Mesendoderm (in vitro differentiated cells): ENCODE results near the gene HCFC1R1.
A peak's percentile ranks its signal among the peaks of the same experiment; 100 is the strongest.

Experiments used
- DNase-seq: peaks from one replicate; pipeline ENCODE4 v3.0.0; 2013
- H2AK5ac ChIP-seq: 2 replicates; pipeline ENCODE4 v1.6.1; 2013; ENCODE audit warnings: low read length, inconsistent platforms
- H2BK120ac ChIP-seq: 2 replicates; pipeline ENCODE4 v1.6.1; 2013; ENCODE audit warnings: low read depth, mild to moderate bottlenecking, low read length, moderate library complexity, mixed read lengths
- H2BK15ac ChIP-seq: replicated peaks from 2 replicates; pipeline ENCODE4 v1.6.1; 2013; ENCODE audit warnings: low read depth, mild to moderate bottlenecking, moderate library complexity
- H2BK5ac ChIP-seq: 2 replicates; pipeline ENCODE4 v1.6.1; 2013; ENCODE audit warnings: low read length, inconsistent platforms
- H3K18ac ChIP-seq: 2 replicates; pipeline ENCODE4 v1.6.1; 2013; ENCODE audit warnings: mild to moderate bottlenecking, low read length, mixed read lengths
- H3K23ac ChIP-seq: one replicate; pipeline ENCODE4 v1.6.1; 2013; ENCODE audit warnings: low read length
- H3K27ac ChIP-seq: 2 replicates; pipeline ENCODE4 v1.5.1; 2013; ENCODE audit warnings: low read depth, mild to moderate bottlenecking, inconsistent platforms, low read length, moderate library complexity
- H3K27me3 ChIP-seq: 2 replicates; pipeline ENCODE4 v1.6.1; 2013; ENCODE audit warnings: low read length, control low read depth, mild to moderate bottlenecking, inconsistent platforms; ENCODE audit not compliant: insufficient read depth, poor library complexity
- H3K36me3 ChIP-seq: 2 replicates; pipeline ENCODE4 v1.6.1; 2013; ENCODE audit warnings: low read length, inconsistent platforms; ENCODE audit not compliant: control insufficient read depth, insufficient read depth
- H3K4ac ChIP-seq: one replicate; pipeline ENCODE4 v1.6.1; 2013; ENCODE audit warnings: low read depth, mild to moderate bottlenecking, low read length, moderate library complexity
- H3K4me1 ChIP-seq: 2 replicates; pipeline ENCODE4 v1.6.1; 2013; ENCODE audit warnings: low read depth, low read length, inconsistent platforms; ENCODE audit not compliant: control insufficient read depth
- H3K4me2 ChIP-seq: 2 replicates; pipeline ENCODE4 v1.6.1; 2013; ENCODE audit warnings: low read length
- H3K4me3 ChIP-seq: 2 replicates; pipeline ENCODE4 v1.5.1; 2013; ENCODE audit warnings: mild to moderate bottlenecking, low read length
- H3K56ac ChIP-seq: one replicate; pipeline ENCODE4 v1.6.1; 2013; ENCODE audit warnings: low read length
- H3K79me1 ChIP-seq: 2 replicates; pipeline ENCODE4 v1.6.1; 2013; ENCODE audit warnings: low read length, inconsistent platforms
- H3K79me2 ChIP-seq: 2 replicates; pipeline ENCODE4 v1.6.1; 2013; ENCODE audit warnings: mild to moderate bottlenecking, low read length; ENCODE audit not compliant: control insufficient read depth, insufficient read depth
- H3K9ac ChIP-seq: 2 replicates; pipeline ENCODE4 v1.6.1; 2013; ENCODE audit warnings: low read length, inconsistent platforms
- H4K5ac ChIP-seq: one replicate; pipeline ENCODE4 v1.6.1; 2013; ENCODE audit warnings: low read length
- H4K8ac ChIP-seq: one replicate; pipeline ENCODE4 v1.6.1; 2013; ENCODE audit warnings: low read depth, mild to moderate bottlenecking, control low read depth, low read length, moderate library complexity
- WGBS: extraction: QIAGEN DNeasy Blood & Tissue Kit; methylation state at CpG from one replicate; pipeline ENCODE4 v1.1.7; 2013; ENCODE audit warnings: low lambda C conversion rate, missing lambda C conversion rate; ENCODE audit not compliant: insufficient coverage; ENCODE audit errors: extremely low coverage; 5-methylcytosine and 5-hydroxymethylcytosine counted together

HCFC1R1 gene

DNA sequence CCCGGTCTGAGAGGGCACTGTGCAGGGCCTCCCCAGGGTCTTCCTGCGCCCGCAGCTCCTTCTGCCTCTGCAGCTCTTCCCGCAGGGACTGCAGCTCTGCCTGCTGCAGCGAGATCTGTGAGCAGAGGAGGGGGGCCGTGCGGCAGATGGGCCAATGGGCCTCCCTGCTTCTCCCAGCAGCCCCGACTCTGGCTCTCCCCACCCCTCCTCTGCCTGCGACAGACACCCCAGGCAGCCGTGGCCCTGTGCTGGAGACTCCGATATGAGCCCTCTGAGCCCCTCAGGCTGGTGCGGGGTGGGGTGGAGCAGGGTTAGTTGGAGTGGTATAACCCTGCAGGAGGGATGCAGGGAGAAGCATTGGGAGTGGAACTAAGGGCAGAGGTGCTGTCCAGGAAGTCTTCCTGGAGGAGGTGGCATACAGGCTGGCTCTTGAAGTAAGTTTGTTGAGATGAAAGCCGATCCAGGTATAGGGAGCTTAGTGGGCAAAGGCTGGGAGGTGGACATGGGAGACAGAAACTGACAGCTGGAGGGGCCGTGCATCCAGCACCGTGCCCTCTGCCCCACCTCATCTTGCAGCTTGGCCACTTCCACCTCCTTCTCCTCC lies 5.1 kb upstream of the HCFC1R1 start:
- Histone ChIP-seq H3K36me3 (peaks cover 8% of the 10 kb centered on the region), H3K27me3 (no peaks in the 10 kb centered on the region), H3K56ac (no peak overlapping the region), H3K4me1 (no peaks in the 10 kb centered on the region), H3K79me2 (no peaks in the 10 kb centered on the region), H3K9ac (peak overlapping the region; percentile 15), H3K4me3 (no peak overlapping the region), H2BK120ac (no peak overlapping the region), H3K23ac (no peak overlapping the region), H3K18ac (no peak overlapping the region), H3K79me1 (no peaks in the 10 kb centered on the region), H4K8ac (no peak overlapping the region), H4K5ac (no peak overlapping the region), H3K27ac (no peak overlapping the region), H2BK5ac (no peak overlapping the region), H3K4ac (no peak overlapping the region), H2BK15ac (no peak overlapping the region), H2AK5ac (no peak overlapping the region), H3K4me2 (no peak overlapping the region)
- no peak for DNase-seq
- no CpG with 5 or more reads among the region's 15 CpGs for WGBS

DNA sequence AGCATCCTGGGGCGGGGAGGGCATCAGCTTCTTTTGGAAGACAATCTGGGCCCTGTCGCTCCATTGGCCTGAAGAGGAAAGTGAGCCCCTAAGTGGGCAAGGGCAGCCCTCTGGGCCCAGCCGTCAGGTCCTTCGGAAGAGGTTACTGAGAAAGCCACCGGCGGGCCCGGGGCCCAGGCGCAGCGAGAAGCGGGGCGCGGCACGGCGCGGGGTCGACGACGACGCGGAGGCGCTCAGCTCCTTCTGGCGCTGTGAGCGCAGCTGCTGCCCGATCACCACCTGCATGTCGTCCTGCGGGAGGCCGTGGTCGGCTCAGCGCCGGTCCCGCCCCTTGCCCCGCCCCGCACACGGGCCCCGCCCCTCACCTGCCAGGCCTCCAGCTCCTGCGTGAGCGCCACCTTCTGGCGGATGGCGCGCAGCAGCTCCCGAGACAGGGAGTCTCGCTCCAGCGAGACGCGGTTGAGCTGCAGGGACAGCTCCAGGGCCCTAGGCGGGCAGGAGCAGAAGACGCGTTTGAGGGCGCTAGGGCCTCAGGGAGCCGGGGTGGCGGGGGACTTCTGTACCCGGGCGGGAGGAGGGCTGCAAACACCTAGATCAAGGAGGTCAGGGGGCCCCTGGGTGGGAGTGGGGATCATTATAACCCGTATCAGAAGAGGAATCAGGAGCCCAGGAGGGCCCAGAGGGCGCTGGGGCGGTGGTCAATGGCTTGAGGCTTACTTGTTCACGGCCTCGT lies 4.4 kb upstream of the HCFC1R1 start:
- H3K27ac ChIP-seq: no peak overlapping the region
- no peaks in the 10 kb centered on the region for H3K79me2 ChIP-seq
- WGBS: no CpG with 5 or more reads among the region's 58 CpGs
- no peak overlapping the region for H4K8ac ChIP-seq
- peaks cover under 1% of the 10 kb centered on the region for H3K79me1 ChIP-seq
- H3K18ac ChIP-seq: no peak overlapping the region
- H3K27me3 ChIP-seq: no peaks in the 10 kb centered on the region
- peak overlapping the region; percentile 64 for H3K56ac ChIP-seq
- peaks cover 1% of the 10 kb centered on the region for H3K4me1 ChIP-seq
- H2BK120ac ChIP-seq: no peak overlapping the region
- peaks cover 8% of the 10 kb centered on the region for H3K36me3 ChIP-seq
- no peak overlapping the region for H2BK5ac ChIP-seq
- H4K5ac ChIP-seq: no peak overlapping the region
- H3K23ac ChIP-seq: no peak overlapping the region
- DNase-seq: peak; percentile 93
- peak overlapping the region; percentile 31 for H3K4me2 ChIP-seq
- no peak overlapping the region for H2AK5ac ChIP-seq
- no peak overlapping the region for H2BK15ac ChIP-seq
- H3K4ac ChIP-seq: no peak overlapping the region
- H3K4me3 ChIP-seq: no peak overlapping the region
- peak overlapping the region; percentile 47 for H3K9ac ChIP-seq

DNA sequence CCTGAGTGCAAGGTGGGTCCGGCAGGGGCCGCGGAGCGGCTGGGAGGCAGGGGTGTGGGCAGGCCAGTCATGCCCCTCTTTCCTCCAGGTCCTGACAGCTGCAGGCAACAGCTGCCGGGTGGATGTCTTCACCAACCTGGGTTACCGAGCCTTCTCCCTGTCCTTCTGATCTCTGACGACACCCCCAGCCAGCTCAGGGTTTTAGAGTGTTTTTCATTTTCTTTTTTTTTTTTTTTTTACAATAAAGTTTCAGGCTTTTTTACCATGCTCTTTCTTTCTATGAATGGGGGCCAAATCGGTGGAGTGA lies 3.7 kb upstream of the HCFC1R1 start:
- no peak overlapping the region for H4K8ac ChIP-seq
- H3K18ac ChIP-seq: no peak overlapping the region
- no CpG with 5 or more reads among the region's 8 CpGs for WGBS

DNA sequence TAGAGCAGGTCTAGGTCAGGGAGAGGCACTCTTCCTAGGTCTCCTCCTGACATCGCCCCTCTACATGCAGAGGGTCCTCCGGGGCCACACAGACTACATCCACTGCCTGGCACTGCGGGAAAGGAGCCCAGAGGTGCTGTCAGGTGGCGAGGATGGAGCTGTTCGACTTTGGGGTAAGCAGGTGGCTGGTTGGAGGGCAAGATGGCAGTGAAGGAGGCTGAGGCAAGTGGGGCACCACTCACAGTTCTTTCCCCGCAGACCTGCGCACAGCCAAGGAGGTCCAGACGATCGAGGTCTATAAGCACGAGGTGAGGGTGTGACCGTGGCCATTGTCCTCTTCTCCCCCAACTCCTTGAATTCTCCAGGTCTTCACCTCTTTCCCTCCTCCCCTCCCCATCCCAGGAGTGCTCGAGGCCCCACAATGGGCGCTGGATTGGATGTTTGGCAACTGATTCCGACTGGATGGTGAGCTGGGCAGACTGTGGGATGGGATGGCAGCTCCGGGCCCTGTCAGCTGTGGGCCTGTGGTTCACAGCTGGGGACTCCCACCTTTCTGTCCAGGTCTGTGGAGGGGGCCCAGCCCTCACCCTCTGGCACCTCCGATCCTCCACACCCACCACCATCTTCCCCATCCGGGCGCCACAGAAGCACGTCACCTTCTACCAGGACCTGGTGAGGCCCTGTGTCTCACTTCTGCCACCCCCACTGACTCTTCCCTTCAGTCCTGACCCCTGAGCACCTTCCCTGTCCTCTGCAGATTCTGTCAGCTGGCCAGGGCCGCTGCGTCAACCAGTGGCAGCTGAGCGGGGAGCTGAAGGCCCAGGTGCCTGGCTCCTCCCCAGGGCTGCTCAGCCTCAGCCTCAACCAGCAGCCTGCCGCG lies 3.1 kb upstream of the HCFC1R1 start:
- Histone ChIP-seq H3K56ac (no peak overlapping the region), H4K8ac (no peak overlapping the region), H3K23ac (no peak overlapping the region), H2AK5ac (no peak overlapping the region), H2BK120ac (no peak overlapping the region), H3K36me3 (peaks cover 8% of the 10 kb centered on the region), H2BK15ac (no peak overlapping the region), H3K27ac (no peak overlapping the region), H3K9ac (no peak overlapping the region), H3K27me3 (no peaks in the 10 kb centered on the region), H3K79me1 (peaks cover 5% of the 10 kb centered on the region), H3K4ac (no peak overlapping the region), H3K4me2 (no peak overlapping the region), H4K5ac (no peak overlapping the region), H3K18ac (no peak overlapping the region), H3K79me2 (no peaks in the 10 kb centered on the region), H2BK5ac (no peak overlapping the region), H3K4me1 (peaks cover 11% of the 10 kb centered on the region), H3K4me3 (no peak overlapping the region)
- no peak for DNase-seq
- WGBS: no CpG with 5 or more reads among the region's 24 CpGs

More for the DNA sequence above, 3.7 kb upstream of the HCFC1R1 start:
- Histone ChIP-seq H2AK5ac (no peak overlapping the region), H2BK15ac (no peak overlapping the region), H3K36me3 (peaks cover 8% of the 10 kb centered on the region), H2BK120ac (no peak overlapping the region), H2BK5ac (no peak overlapping the region), H3K4me2 (no peak overlapping the region), H3K23ac (no peak overlapping the region), H3K4me3 (no peak overlapping the region), H4K5ac (no peak overlapping the region), H3K4ac (no peak overlapping the region), H3K4me1 (peaks cover 8% of the 10 kb centered on the region), H3K9ac (no peak overlapping the region), H3K27me3 (no peaks in the 10 kb centered on the region), H3K27ac (no peak overlapping the region), H3K79me1 (peaks cover 5% of the 10 kb centered on the region), H3K56ac (no peak overlapping the region), H3K79me2 (no peaks in the 10 kb centered on the region)
- no peak for DNase-seq

DNA sequence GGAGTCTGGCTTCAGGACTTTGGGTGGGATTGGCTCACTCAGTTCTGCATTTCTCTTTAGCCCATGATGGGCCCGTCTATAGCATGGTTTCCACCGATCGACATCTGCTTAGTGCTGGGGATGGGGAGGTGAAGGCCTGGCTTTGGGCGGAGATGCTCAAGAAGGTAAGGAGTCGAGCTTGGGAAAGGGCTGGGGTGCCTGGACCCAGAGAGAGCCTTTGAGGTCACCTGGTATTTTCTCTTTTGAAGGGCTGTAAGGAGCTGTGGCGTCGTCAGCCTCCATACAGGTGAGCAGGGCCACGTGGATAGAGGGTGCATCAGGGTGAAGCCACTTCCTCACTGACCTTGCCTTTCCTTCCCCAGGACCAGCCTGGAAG lies 2.2 kb upstream of the HCFC1R1 start:
- no CpG with 5 or more reads among the region's 8 CpGs for WGBS
- no peak overlapping the region for H3K27ac ChIP-seq
- H3K36me3 ChIP-seq: peaks cover 8% of the 10 kb centered on the region
- H3K23ac ChIP-seq: no peak overlapping the region
- no peak overlapping the region for H3K9ac ChIP-seq
- H3K56ac ChIP-seq: no peak overlapping the region
- H3K79me1 ChIP-seq: peaks cover 5% of the 10 kb centered on the region
- no peaks in the 10 kb centered on the region for H3K27me3 ChIP-seq
- no peaks in the 10 kb centered on the region for H3K79me2 ChIP-seq
- H4K5ac ChIP-seq: no peak overlapping the region
- H2BK15ac ChIP-seq: no peak overlapping the region
- no peak overlapping the region for H2BK120ac ChIP-seq
- H2AK5ac ChIP-seq: no peak overlapping the region
- H4K8ac ChIP-seq: no peak overlapping the region
- peaks cover 12% of the 10 kb centered on the region for H3K4me1 ChIP-seq
- H3K18ac ChIP-seq: no peak overlapping the region
- no peak for DNase-seq
- no peak overlapping the region for H3K4me3 ChIP-seq
- no peak overlapping the region for H3K4ac ChIP-seq
- no peak overlapping the region for H2BK5ac ChIP-seq
- H3K4me2 ChIP-seq: no peak overlapping the region
